Neural progenitor cell (in vitro differentiated cells): Measurements from ENCODE around the gene DHX34. TPM values are rescaled to one million over a fixed set of nuclear protein-coding genes. Genes with fewer than 3 reads are reported as not detected.

Source experiments
- DNase-seq: peaks from one replicate; pipeline ENCODE4 v3.0.0-alpha.2; 2016; ENCODE audit warnings: low spot score
- H2AFZ ChIP-seq: fragments of 200-600 bp; sonication (generic); replicated peaks from 2 replicates; pipeline ENCODE4 v1.6.1; 2016; ENCODE audit warnings: antibody characterized with exemption
- H3F3A ChIP-seq: fragments of 200-600 bp; sonication (generic); 2 replicates; pipeline ENCODE4 v1.6.1; 2016; ENCODE audit warnings: antibody characterized with exemption, low read depth
- H3K27ac ChIP-seq: fragments of 200-600 bp; sonication (generic); 2 replicates; pipeline ENCODE4 v1.5.1; 2016; ENCODE audit warnings: mild to moderate bottlenecking
- H3K27me3 ChIP-seq: fragments of 200-600 bp; sonication (generic); 2 replicates; pipeline ENCODE4 v1.6.1; 2016; ENCODE audit warnings: mild to moderate bottlenecking, moderate library complexity
- H3K36me3 ChIP-seq: fragments of 200-600 bp; sonication (generic); 2 replicates; pipeline ENCODE4 v1.5.1; 2016
- H3K4me1 ChIP-seq: fragments of 200-600 bp; sonication (generic); 2 replicates; pipeline ENCODE4 v1.6.1; 2016; ENCODE audit warnings: mixed run types
- H3K4me2 ChIP-seq: fragments of 200-600 bp; sonication (generic); 2 replicates; pipeline ENCODE4 v1.6.1; 2016
- H3K4me3 ChIP-seq: fragments of 200-600 bp; sonication (generic); 2 replicates; pipeline ENCODE4 v1.5.1; 2016
- H3K79me2 ChIP-seq: fragments of 200-600 bp; sonication (generic); 2 replicates; pipeline ENCODE4 v1.6.1; 2016; ENCODE audit warnings: low read depth
- H3K9ac ChIP-seq: fragments of 200-600 bp; sonication (generic); 2 replicates; pipeline ENCODE4 v1.6.1; 2016
- H3K9me3 ChIP-seq: fragments of 200-600 bp; sonication (generic); 2 replicates; pipeline ENCODE4 v1.5.1; 2016; ENCODE audit warnings: low read depth
- H4K20me1 ChIP-seq: fragments of 200-600 bp; sonication (generic); 2 replicates; pipeline ENCODE4 v1.6.1; 2016; ENCODE audit warnings: low read depth
- H3K27ac Mint-ChIP-seq: 3 replicates; pipeline ENCODE4 v1.8.0; 2021; ENCODE audit warnings: mixed read lengths
- H3K27me3 Mint-ChIP-seq: 2 replicates; pipeline ENCODE4 v1.8.0; 2022; ENCODE audit warnings: low read depth, mild to moderate bottlenecking, inconsistent platforms, moderate library complexity, mixed read lengths; ENCODE audit not compliant: insufficient read depth
- H3K36me3 Mint-ChIP-seq: 3 replicates; pipeline ENCODE4 v1.8.0; 2021; ENCODE audit warnings: mixed read lengths
- H3K4me1 Mint-ChIP-seq: 3 replicates; pipeline ENCODE4 v1.8.0; 2021; ENCODE audit warnings: mixed read lengths
- H3K4me3 Mint-ChIP-seq: 3 replicates; pipeline ENCODE4 v1.8.0; 2021; ENCODE audit warnings: mild to moderate bottlenecking, moderate library complexity, mixed read lengths
- H3K9me3 Mint-ChIP-seq: 3 replicates; pipeline ENCODE4 v1.8.0; 2020; ENCODE audit warnings: mixed read lengths
- EZH2 ChIP-seq: fragments of 200-600 bp; sonication (generic); IDR thresholded peaks from 2 replicates; pipeline ENCODE4 v1.6.1; 2017; ENCODE audit warnings: antibody characterized with exemption, mild to moderate bottlenecking, moderate library complexity
- EZH2phosphoT487 ChIP-seq: fragments of 200-600 bp; sonication (generic); IDR thresholded peaks from 2 replicates; pipeline ENCODE4 v1.6.1; 2017; ENCODE audit warnings: antibody characterized with exemption
- total RNA-seq: library from RNA; depleted of rRNA; stranded (reverse); fragments of >200 nt; gene quantifications from 2 replicates; pipeline ENCODE4 v1.2.3, GENCODE V29; 2015; ENCODE audit warnings: low replicate concordance
- TF ChIP-seq, protein P1 (sequence below): fragments of 200-600 bp; sonication (generic); IDR thresholded peaks from 2 replicates; pipeline ENCODE4 v1.5.1; 2017; ENCODE audit warnings: antibody characterized with exemption, mild to moderate bottlenecking

The DHX34 gene
- total RNA-seq, 1 donor from 2014 or later = 12.3 TPM

DNA sequence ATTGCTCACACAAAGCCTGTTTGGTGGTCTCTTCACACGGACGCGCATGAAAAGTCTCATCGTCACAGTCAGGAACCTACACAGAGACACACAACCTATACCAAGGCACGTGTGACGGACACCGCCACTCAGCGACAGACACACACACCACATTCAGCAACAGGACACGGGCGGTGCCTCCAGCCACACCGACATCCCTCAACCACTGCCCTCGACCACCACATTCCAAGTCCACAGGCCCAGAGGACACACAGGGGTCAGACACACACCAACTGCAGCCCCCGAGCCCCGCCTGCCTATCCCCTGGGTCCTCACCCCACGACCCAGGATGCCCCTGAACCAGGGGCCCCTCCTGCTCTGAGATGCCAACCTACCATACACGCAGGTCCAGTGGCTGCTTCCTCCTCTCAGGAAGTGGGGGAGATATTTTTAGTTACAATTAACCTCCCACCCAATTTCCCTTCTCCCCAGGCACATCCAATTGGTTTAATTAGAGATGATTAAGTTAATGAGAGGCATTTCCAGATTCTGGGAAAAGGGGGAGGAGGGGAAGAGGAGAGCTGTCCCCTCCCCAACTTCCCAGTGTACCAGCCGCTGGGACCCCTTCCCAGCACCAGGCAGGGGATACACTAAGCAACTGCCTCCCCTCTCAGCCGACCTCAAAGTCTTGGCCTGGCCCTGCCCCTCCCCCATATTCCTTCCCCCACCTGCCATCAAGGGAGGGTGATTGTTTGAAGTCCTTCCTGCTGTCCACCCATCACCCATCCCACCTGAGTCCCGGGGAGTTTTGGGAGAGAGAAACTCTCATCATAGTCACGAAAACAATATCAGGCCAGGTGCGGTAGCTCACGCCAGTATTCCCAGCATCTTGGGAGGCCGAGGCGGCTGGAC lies 49.8 kb downstream of the DHX34 start:
- no peak overlapping the region for H3K4me3 ChIP-seq
- H3K4me1 ChIP-seq = peaks cover 11% of the 10 kb centered on the region
- no peak for DNase-seq
- H3K4me2 ChIP-seq = no peak overlapping the region
- no peaks in the 10 kb centered on the region for H3K9me3 Mint-ChIP-seq
- H3K27me3 ChIP-seq = no peaks in the 10 kb centered on the region
- H3K9me3 ChIP-seq = no peaks in the 10 kb centered on the region
- H2AFZ ChIP-seq = no peak overlapping the region
- H3K79me2 ChIP-seq = no peaks in the 10 kb centered on the region
- no peaks in the 10 kb centered on the region for H3K36me3 ChIP-seq
- peaks cover 18% of the 10 kb centered on the region for H3K4me1 Mint-ChIP-seq
- no peaks in the 10 kb centered on the region for H3F3A ChIP-seq
- no peaks in the 10 kb centered on the region for H3K36me3 Mint-ChIP-seq
- peak overlapping the region; percentile 31 for H3K4me3 Mint-ChIP-seq
- TF ChIP-seq EZH2 = no peak
- TF ChIP-seq, protein P1, sequence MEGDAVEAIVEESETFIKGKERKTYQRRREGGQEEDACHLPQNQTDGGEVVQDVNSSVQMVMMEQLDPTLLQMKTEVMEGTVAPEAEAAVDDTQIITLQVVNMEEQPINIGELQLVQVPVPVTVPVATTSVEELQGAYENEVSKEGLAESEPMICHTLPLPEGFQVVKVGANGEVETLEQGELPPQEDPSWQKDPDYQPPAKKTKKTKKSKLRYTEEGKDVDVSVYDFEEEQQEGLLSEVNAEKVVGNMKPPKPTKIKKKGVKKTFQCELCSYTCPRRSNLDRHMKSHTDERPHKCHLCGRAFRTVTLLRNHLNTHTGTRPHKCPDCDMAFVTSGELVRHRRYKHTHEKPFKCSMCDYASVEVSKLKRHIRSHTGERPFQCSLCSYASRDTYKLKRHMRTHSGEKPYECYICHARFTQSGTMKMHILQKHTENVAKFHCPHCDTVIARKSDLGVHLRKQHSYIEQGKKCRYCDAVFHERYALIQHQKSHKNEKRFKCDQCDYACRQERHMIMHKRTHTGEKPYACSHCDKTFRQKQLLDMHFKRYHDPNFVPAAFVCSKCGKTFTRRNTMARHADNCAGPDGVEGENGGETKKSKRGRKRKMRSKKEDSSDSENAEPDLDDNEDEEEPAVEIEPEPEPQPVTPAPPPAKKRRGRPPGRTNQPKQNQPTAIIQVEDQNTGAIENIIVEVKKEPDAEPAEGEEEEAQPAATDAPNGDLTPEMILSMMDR = no peak
- no peak for TF ChIP-seq EZH2phosphoT487
- H3K9ac ChIP-seq = no peak overlapping the region
- H3K27ac Mint-ChIP-seq = peak overlapping the region; percentile 67
- no peak overlapping the region for H3K27ac ChIP-seq
- H3K27me3 Mint-ChIP-seq = peaks cover 10% of the 10 kb centered on the region
- no peaks in the 10 kb centered on the region for H4K20me1 ChIP-seq

DNA sequence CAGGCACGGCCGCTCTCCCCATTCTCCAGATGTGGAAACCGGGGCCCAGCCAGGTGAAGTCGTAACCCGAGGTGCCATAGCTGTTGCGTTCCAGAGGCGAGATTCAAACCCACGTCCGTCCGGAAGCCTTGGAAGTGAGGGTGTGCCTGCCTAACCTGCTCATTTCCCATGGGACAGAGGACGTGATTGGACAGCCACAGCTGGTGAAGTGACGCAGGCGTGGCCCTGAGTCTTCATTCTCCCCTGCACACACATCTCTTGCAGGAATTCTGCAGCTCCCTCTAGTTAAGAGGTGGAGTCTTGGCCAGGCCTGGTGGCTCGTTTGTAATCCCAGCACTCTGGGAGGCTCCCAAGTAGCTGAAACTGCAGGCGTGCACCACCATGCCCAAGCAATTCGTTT lies 53.4 kb downstream of the DHX34 start:
- Histone ChIP-seq H3K9ac (no peak overlapping the region), H3K4me1 (peaks cover 11% of the 10 kb centered on the region), H2AFZ (no peak overlapping the region), H3K79me2 (no peaks in the 10 kb centered on the region), H3F3A (peaks cover 3% of the 10 kb centered on the region), H3K27me3 (peaks cover 3% of the 10 kb centered on the region), H4K20me1 (peaks cover 28% of the 10 kb centered on the region), H3K36me3 (no peaks in the 10 kb centered on the region), H3K9me3 (no peaks in the 10 kb centered on the region), H3K27ac (no peak overlapping the region), H3K4me3 (no peak overlapping the region), H3K4me2 (no peak overlapping the region)
- Mint-ChIP-seq H3K4me1 (peaks cover 13% of the 10 kb centered on the region), H3K27ac (no peak overlapping the region), H3K4me3 (no peak overlapping the region), H3K9me3 (no peaks in the 10 kb centered on the region), H3K27me3 (peaks cover 10% of the 10 kb centered on the region), H3K36me3 (peaks cover 7% of the 10 kb centered on the region)
- TF ChIP-seq EZH2phosphoT487 = no peak
- no peak for TF ChIP-seq EZH2
- TF ChIP-seq, protein P1 = no peak
- no peak for DNase-seq

GRCh38 chr19:47404334-47405196 lies 55.5 kb downstream of the DHX34 start:
- no peak for DNase-seq
- no peaks in the 10 kb centered on the region for H3K79me2 ChIP-seq
- Mint-ChIP-seq H3K27ac (no peak overlapping the region), H3K4me1 (no peaks in the 10 kb centered on the region), H3K27me3 (peaks cover 13% of the 10 kb centered on the region), H3K36me3 (peaks cover 17% of the 10 kb centered on the region), H3K9me3 (peaks cover 2% of the 10 kb centered on the region), H3K4me3 (no peak overlapping the region)
- peaks cover 3% of the 10 kb centered on the region for H3K27me3 ChIP-seq
- no peak overlapping the region for H3K27ac ChIP-seq
- H3K4me3 ChIP-seq = no peak overlapping the region
- H3K36me3 ChIP-seq = no peaks in the 10 kb centered on the region
- peaks cover 6% of the 10 kb centered on the region for H3F3A ChIP-seq
- TF ChIP-seq EZH2 (no peak), EZH2phosphoT487 (no peak)
- TF ChIP-seq, protein P1 = no peak
- H3K9me3 ChIP-seq = no peaks in the 10 kb centered on the region
- H4K20me1 ChIP-seq = peaks cover 39% of the 10 kb centered on the region
- H3K4me2 ChIP-seq = no peak overlapping the region
- H3K4me1 ChIP-seq = no peaks in the 10 kb centered on the region
- H2AFZ ChIP-seq = no peak overlapping the region
- H3K9ac ChIP-seq = no peak overlapping the region
